ENCODE measurements around the gene R3HCC1L.

Gene R3HCC1L

GRCh38 chr10:98267894-98268693 is 133.6 kb downstream of the R3HCC1L start, which contains the start of gene LOXL4:
LOXL4 (minus strand) TSS chr10:98268194; CDS start chr10:98263019, 5,175 bp downstream.
- no peaks in the 10 kb centered on the region for H3K36me3 ChIP-seq
- peaks cover 0 to 50% (median 39%) of the 10 kb centered on the region in 4 donors for H3K4me1 ChIP-seq
- TF ChIP-seq CTCF (IDR thresholded peaks at IDR 0.05): no peak
- H3K9me3 ChIP-seq: no peaks in the 10 kb centered on the region
- no peaks in the 10 kb centered on the region for H3K27me3 ChIP-seq
- DNase-seq: no peak
- peak within 1 kb of the TSS; percentile 53 to 60 for H3K4me3 ChIP-seq
- peak within 1 kb of the TSS; percentile 94 for H3K27ac ChIP-seq
- intact Hi-C loops (cut with DNase I; ENCODE audit: low total_unique reads): loop anchor here (10.0 kb wide), 1 partner anchor 147 kb away; the partner anchor contains the start of gene PYROXD2

GRCh38 chr10:98268694-98269431 is 134.4 kb downstream of the R3HCC1L start:
- intact Hi-C loops (cut with DNase I; ENCODE audit: low total_unique reads): loop anchor here (10.0 kb wide), 1 partner anchor 146 kb away; the partner anchor contains the start of gene PYROXD2
- TF ChIP-seq CTCF (IDR thresholded peaks at IDR 0.05): no peak
- Histone ChIP-seq H3K9me3 (no peaks in the 10 kb centered on the region), H3K4me3 (peak overlapping the region; percentile 53 to 60), H3K27ac (peak overlapping the region; percentile 94), H3K36me3 (no peaks in the 10 kb centered on the region), H3K27me3 (no peaks in the 10 kb centered on the region), H3K4me1 (peaks cover 0 to 50% (median 39%) of the 10 kb centered on the region in 4 donors)
- DNase-seq: no peak

GRCh38 chr10:98269435-98269912 is 135.0 kb downstream of the R3HCC1L start:
- Histone ChIP-seq H3K9me3 (no peaks in the 10 kb centered on the region), H3K27me3 (no peaks in the 10 kb centered on the region), H3K4me1 (peaks cover 0 to 50% (median 39%) of the 10 kb centered on the region in 4 donors), H3K27ac (peak overlapping the region; percentile 94), H3K4me3 (peak overlapping the region in 1 of 2 donors; percentile 60), H3K36me3 (no peaks in the 10 kb centered on the region)
- TF ChIP-seq CTCF (IDR thresholded peaks at IDR 0.05): no peak
- peak; percentile 84 to 97 for DNase-seq
- intact Hi-C loops (cut with DNase I; ENCODE audit: low total_unique reads): loop anchor here (10.0 kb wide), 1 partner anchor 145 kb away; the partner anchor contains the start of gene PYROXD2

GRCh38 chr10:98270073-98270740 is 135.8 kb downstream of the R3HCC1L start:
- Histone ChIP-seq H3K4me3 (peak overlapping the region in 1 of 2 donors; percentile 8), H3K9me3 (no peaks in the 10 kb centered on the region), H3K27ac (peak overlapping the region; percentile 94), H3K36me3 (no peaks in the 10 kb centered on the region), H3K27me3 (no peaks in the 10 kb centered on the region), H3K4me1 (peaks cover 0 to 50% (median 39%) of the 10 kb centered on the region in 4 donors)
- intact Hi-C loops (cut with DNase I; ENCODE audit: low total_unique reads): no loop called here
- no peak for TF ChIP-seq CTCF (IDR thresholded peaks at IDR 0.05)
- DNase-seq: no peak

- H3K27me3 ChIP-seq: no peaks in the 10 kb centered on the region
Observed at GRCh38 chr10:98270786-98271185, 136.3 kb downstream of the R3HCC1L start.

More at GRCh38 chr10:98270786-98271185, 136.3 kb downstream of the R3HCC1L start:
- Histone ChIP-seq H3K27ac (peak overlapping the region in 1 of 2 donors; percentile 94), H3K9me3 (no peaks in the 10 kb centered on the region), H3K4me3 (no peak overlapping the region), H3K4me1 (peaks cover 0 to 50% (median 39%) of the 10 kb centered on the region in 4 donors), H3K36me3 (no peaks in the 10 kb centered on the region)
- no peak for TF ChIP-seq CTCF (IDR thresholded peaks at IDR 0.05)
- intact Hi-C loops (cut with DNase I; ENCODE audit: low total_unique reads): no loop called here
- DNase-seq: no peak
